Nucleus accumbens (tissue), 56 donors: ENCODE results near the gene CD3E.

Experiments used
- DNase-seq, 56 donors: peaks; one replicate each; lab custom pipeline; 2025; lab: John Stamatoyannopoulos, UW

CD3E gene

DNA sequence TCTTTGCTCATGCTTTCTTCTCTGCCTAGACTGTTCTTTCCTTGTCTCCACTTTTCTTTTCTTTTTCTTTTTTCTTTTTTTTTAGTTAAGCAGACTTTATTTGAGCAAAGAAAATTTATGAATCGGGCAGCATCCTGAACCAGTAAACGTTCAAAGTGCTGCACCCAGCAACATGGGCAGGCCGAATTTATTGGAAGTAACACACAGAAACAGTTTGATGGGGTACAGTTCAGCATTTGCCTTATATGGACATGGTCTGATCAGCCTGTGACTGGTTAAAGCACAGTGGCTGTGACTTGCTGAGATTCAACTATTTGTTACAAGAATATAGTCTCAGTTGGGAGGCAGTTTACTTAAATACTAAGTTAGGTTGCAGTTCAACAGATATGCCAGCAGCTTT is 16.0 kb downstream of the CD3E start:
- no peak for DNase-seq

DNA sequence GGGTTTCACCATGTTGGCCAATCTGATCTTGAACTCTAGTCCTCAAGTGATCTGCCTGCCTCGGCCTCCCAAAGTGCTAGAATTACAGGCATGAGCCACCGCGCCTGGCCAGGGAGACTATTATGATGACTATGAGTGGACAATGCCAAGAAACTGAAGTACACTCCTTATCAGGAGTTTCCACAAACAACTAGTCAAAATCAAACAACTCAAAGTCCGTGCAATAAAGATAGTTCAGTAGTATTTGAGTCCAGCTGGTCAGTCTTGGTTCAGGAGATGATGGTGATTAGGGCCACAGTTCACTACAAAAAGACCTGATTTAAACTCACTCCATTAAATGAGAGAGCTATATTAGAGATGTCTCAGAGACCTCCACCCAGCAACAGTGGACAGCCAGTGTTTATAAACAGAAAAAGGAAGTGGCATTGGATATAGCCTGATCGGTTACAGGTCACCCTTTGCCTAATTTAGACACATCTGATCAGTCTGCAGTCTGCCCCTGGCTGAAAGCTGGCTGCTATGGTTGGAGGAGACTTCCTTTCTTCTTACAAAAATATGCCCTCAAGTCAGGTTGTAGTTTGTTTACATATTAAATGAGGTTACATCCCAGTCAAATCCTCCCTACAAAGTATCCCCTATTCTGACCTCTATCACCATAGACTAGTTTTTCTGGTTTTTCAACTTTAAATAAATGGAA is 17.0 kb downstream of the CD3E start:
- DNase-seq = no peak

DNA sequence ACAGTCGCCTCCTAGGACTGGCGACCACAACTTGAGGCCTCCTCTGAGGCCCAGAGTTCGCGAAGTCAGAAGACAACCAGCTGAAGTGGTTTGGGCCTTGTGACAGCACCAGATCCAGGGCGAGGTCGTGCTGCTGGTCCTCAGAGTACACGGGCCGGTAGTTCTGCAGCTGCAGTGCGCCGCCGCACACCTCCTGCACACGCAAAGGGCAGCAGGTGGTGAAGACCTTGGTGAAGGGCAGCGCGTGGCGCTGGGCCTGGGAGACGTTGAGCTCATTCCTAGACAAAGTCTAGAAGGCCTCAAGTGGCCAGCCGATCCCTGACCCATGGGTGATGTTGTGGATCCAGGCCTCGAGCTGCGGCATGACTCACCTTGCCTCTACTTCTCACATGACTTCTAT is 18.2 kb downstream of the CD3E start:
- no peak for DNase-seq

DNA sequence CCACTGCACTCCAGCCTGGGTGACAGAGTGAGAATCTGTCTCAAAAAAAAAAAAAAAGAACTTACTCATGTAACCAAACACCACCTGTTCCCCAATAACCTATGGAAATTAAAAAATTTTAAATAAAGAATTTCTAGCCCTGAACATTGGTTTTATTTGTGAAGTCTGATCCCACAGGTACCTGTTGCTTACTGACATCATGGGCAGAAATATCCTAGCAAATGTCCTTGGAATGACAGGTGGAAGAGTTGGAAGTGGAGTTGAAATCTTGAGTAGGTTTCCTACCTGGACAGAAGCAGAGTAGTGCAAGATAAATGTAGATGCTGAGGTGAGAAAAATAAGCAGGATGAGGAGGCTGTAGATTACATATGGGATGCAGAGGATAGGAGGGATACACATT is 20.8 kb downstream of the CD3E start:
- DNase-seq = no peak

DNA sequence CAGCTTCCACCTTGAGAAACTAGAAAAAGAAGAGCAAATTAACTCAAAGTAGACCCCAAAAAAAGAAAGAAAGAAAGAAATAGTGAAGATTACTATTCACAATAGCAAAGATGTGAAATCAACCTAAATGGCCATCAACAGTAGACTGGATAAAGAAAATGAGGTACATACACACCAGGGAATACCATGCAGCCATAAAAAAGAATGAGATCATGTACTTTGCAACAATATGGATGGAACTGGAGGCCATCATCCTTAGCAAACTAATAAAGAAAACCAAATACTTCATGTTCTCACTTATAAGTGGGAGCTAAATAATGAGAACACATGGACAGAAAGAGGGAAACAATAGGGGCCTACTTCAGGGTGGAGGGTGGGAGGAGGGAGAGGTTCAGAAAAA is 24.2 kb downstream of the CD3E start:
- no peak for DNase-seq

DNA sequence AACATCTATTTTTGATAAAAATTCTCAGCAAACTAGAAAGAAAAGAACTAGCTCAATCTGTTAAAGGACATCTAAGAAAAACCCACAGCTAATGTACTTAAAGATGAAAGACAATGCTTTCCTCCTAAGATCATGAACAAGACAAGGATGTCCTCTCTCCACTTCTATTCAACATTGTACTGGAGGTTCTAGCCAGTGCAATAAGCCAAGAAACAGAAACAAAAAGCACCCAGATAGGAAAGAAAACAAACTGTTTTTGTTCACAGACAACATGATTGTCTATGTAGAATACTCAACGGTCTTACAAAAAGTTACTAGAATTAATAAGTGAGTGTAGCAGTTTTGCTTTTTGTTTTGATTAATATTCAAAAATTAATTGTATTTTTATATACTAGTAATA is 30.2 kb downstream of the CD3E start:
- no peak for DNase-seq

DNA sequence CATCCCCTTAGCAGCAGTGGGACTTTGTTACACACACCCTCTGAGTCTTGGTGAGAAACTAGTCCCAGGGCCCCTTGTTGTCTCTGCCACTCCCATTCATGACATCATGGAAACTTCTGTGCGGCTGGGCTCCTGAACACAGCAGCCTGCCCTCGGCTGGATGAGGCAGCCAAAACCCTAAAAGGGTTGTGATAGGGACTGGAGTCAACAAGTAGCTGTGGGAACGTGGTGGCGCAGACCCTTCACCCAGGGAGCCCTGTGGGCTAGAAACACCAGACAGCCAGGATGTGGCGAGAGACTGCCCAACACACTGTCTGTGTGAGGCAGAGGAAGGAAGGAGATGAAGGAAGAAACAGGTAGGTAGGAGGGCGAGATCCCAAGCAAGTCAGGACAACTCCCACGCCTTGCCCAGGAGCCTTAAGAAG is 34.1 kb downstream of the CD3E start:
- DNase-seq = no peak

DNA sequence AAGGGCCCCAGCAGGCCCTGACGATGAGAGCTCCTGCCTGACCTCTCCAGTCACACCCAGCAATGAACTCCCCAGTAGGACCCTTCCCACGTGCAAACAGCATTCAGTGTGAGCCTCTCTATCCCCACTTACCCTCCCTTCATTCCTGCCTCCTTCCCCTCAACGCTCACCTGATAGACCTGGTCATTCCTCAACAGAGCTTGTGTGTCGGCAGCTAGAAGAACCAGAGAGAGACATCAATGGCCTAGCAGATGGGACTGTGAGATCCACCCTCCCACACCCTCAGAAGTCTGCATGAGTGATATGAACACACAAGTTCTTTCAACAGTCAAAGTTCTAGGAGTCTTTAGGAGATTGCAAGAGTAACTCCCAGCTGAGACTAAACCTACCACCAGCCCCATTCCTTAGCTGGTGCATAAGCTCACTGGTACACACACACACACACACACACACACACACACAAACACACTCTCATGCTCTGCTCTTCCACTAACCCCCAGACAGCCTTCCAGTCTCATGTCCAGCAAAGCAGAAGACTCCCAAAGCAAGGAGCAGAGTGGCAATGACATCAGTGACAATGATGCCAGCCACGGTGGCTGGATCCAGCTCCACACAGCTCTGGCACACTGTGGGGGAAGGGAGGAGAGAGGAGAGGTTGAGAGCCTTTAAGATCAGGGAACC is 34.9 kb downstream of the CD3E start:
- no peak for DNase-seq

DNA sequence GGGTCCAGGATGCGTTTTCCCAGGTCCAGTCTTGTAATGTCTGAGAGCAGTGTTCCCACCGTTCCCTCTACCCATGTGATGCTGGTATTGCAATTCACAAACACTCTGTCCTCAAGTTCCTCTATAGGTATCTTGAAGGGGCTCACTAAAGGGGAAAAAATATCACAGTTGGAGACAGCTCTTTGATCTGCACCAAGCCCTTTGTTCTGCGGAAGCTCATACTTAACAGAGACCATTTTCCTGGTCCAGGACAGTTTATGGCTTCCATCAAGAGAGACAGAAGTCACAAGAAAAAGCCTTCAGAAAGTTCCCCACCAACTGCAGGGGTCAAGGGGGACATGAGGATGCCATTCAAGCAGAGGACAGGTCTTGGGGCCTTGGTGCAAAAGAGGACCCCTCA is 35.9 kb downstream of the CD3E start:
- no peak for DNase-seq

DNA sequence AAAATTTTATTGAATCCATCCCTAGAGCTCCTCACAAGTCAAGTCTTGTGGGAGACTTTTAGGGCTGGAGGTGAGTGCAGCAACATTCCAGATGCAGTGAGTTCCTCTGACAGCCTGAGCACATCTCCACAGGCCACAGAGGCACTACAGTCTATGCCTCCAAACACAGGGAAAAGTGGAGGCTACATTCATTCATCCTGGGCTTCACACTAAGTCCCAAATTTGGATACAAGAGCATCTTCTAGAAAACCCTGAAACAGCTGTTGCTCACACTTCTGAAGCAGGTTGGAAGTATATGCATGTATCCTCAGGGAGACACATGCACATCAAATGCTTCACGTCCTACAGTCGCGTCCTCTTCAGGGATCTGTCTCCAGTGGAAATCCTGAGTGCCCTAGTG is 36.7 kb downstream of the CD3E start:
- DNase-seq = no peak

DNA sequence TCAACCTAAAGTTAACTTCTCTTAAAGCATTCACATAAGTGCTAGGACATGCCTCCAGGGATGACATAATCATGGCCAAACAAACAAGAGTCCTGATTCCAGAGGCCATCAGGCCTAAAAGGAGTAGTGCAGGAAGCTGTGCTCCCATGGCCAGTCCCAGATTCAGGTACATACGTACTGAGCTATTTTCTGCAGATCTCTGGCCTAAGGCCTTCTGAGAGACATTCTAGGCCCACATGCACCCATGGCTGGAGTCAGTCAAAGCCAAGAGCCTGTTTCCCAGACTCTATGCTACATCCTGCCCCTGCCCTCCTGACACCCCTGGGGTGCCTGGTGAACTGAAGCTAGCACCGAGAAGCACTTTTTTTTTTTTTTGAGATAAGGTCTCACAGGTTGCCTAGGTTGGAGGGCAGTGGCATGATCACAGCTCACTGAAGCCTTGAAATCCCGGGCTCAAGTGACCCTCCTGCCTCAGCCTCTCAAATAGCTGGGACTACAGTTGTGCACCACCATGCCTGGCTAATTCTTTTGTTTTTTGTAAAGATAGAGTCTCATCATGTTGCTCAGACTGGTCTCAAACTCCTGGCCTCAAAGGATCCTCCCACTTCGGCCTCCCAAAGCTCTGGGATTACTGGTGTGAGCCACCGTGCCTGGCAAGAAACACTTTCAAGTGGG is 37.4 kb downstream of the CD3E start:
- DNase-seq = no peak

DNA sequence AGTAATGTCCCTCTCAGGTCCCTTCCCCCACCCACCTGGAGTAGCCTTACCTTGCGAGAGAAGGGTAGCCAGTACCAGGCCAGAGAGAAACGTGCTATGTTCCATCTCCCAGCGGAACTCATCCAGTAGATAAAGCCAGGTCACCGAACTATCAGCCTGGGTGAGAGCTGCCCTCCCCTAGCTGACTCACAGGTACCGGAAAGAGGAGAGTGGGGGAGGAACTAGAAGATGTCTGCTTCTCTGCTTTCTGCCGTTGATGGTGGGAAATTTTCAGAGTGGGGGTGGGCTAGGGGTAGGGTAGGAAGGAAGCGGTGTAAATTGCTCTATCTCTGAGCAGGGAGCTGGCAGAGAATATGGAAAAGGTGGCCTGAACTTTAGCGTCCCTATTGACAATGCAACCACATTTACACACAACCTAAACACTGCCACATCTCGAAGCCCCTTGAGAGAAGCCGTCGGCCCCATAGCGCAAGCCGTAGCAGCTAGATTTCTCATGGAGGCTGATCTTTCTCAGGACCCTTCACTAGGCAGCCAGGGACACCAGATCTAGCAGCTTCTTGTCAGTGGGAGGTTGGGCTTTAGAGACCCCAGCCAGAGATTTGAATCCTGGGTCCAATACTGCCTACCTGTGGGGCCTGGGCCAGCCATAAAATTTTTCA is 38.1 kb downstream of the CD3E start, which contains the start of gene CD3D:
TSS of gene CD3D (minus strand) at position 203 of the 659 bp plus-strand sequence. CDS start at position 105, 98 bp downstream.
- DNase-seq = no peak

DNA sequence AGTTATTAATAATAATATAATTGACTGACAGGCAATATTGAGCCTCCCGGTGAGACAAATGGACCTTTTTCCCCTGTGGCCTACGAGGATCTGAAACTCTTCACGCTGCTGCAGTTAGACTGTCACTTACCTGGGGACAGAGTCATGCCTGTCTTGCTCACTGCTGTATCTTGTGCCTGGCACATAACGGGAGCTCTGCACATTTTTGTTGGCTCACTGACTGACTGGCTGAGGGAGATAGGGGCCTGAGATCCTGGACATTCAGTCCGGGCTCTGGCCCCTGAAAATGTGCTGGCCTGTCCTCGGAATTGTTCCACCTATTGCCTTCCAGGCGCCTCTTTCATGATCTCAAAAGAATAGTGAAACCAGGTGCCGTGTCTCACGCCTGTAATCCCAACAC is 38.7 kb downstream of the CD3E start:
- DNase-seq = no peak

DNA sequence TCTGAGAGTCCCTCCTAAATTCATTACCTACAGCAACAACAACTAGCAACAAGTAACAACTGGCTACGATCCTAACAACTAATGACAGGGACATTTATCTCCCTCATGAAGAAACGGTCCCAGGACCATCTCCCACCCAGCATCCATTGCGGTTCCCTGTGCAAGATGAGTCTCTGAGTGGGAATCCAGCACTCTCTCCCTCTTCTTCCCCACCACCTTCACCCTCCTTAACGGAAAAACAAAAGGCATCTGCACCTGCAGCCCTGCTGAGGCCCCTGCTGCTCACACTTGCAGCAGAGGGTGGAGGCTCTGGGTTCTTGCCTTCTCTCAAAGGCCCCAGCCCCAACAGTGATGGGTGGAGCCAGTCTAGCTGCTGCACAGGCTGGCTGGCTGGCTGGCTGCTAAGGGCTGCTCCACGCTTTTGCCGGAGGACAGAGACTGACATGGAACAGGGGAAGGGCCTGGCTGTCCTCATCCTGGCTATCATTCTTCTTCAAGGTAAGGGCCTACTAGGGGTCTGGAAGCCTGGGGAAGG is 39.5 kb downstream of the CD3E start, which contains the start of gene CD3G:
TSS of gene CD3G (plus strand) at position 364 of the 535 bp plus-strand sequence. CDS start at position 444, 80 bp downstream.
- DNase-seq = no peak

DNA sequence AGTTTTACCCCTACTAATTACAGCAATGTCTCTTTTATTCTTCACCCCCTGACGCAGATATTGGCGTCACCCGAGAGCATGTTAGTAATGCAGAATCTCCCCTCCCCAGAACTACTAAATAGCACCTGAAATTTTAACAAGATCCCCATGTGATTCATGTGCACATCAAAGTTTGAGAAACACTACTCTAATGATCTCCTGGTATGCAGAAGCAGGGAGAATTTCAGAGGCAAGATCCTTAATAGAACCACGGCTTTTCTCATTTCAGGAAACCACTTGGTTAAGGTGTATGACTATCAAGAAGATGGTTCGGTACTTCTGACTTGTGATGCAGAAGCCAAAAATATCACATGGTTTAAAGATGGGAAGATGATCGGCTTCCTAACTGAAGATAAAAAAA is 44.9 kb downstream of the CD3E start:
- no peak for DNase-seq

DNA sequence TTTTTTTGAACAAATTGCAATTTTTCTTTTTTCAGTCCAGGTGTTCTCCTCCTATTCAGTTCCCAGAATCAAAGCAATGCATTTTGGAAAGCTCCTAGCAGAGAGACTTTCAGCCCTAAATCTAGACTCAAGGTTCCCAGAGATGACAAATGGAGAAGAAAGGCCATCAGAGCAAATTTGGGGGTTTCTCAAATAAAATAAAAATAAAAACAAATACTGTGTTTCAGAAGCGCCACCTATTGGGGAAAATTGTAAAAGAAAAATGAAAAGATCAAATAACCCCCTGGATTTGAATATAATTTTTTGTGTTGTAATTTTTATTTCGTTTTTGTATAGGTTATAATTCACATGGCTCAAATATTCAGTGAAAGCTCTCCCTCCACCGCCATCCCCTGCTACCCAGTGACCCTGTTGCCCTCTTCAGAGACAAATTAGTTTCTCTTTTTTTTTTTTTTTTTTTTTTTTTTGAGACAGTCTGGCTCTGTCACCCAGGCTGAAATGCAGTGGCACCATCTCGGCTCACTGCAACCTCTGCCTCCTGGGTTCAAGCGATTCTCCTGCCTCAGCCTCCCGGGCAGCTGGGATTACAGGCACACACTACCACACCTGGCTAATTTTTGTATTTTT is 48.7 kb downstream of the CD3E start:
- no peak for DNase-seq

DNA sequence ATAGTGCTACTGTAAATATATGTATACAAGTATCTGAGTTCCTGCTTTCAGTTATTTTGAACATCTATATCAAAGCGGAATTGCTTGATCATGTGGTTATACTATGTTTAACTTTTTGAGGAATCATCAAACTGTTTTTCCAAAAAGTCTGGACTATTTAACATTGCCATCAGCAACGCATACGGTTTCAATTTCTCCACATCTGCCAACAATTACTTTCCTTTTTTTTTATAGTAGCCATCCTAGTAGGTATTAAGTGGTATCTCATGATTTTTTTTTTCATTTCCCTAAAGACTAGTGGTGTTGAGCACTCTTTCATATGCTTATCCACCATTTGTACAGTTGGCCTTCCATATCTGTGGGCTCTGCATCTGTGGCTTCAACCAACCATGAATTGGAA is 53.5 kb downstream of the CD3E start:
- no peak for DNase-seq

DNA sequence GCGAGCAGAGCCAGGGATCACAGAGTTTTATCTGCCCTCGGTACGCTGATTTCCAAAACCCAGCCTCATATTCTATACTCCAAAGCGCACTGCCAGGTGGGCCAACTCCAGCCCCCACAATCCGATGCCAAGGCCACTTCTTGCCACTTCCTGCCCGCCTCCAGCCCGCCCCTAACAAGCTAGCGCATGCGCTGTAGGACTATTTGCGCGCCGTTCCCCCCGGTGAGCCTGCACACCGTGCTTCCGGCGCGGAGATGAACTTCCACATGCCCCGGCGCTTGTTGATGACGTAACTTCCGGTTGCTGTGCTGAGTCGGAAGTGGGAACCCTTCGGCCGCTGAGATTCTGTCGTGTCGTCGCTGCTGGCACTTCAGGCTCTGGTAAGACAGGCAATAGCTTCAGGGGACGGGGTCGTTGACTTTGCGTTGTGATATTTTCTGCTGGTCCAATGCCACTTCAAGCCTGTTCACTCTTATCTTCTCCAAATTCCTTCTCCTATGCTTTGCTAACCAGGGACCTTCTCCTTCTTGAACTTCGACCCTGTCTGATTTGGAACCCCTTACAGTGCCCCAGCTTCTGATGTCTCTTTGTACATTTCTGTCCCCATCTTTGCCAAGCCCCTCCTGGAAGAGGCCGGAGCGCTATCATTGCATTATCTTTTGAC is 54.9 kb downstream of the CD3E start, which contains the start of gene UBE4A:
TSS of gene UBE4A (plus strand) at position 306 of the 664 bp plus-strand sequence. CDS start 5,481 bp downstream, outside the sequence.
- peak; percentile 50 to 97 (median 91) for DNase-seq

DNA sequence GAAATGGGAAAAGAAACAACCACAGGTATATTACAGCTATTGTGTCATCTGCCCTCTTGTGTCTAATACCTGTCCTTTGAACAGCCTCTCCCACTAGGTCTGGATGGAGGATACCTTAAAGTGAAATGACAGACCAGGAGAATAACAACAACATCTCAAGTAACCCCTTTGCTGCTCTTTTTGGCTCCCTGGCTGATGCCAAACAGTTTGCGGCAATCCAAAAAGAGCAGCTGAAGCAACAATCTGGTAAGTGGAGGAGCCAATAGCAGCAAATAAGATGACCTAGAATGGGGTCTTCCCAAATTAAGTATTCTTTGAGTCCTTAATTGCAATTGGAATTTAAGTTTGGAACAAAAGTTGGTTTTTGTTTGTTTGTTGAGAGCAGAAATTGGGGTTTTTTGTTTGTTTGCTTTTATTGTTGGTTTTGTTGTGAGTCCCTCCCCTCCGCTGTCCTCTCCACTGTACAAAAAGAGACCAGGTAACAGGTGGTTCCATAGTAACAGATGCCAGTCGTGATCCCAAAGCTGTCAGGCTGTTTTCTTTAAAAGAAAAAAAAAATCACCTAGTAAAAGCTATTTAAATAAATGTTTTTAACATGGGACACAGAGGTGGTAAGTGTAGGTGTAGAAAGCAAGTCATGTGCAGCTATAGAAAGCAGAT is 60.6 kb downstream of the CD3E start:
- DNase-seq = no peak
